Breast epithelium (tissue), 3 donors: Measurements from ENCODE around the gene MRFAP1.

Experiments
- POLR2A ChIP-seq: fragments of 450-650 bp; IDR thresholded peaks from one replicate; pipeline ENCODE4 v1.6.1; 2016; ENCODE audit warnings: antibody characterized with exemption, mild to moderate bottlenecking, moderate library complexity
- TF ChIP-seq, protein P1 (sequence below), 3 donors: fragments of 450-650 bp; IDR thresholded peaks; one replicate each; pipeline ENCODE4 v1.5.1; 2016 to 2017; ENCODE audit warnings: antibody characterized with exemption in 3 of 3, mild to moderate bottlenecking in 3 of 3, moderate library complexity in 3 of 3

DNA sequence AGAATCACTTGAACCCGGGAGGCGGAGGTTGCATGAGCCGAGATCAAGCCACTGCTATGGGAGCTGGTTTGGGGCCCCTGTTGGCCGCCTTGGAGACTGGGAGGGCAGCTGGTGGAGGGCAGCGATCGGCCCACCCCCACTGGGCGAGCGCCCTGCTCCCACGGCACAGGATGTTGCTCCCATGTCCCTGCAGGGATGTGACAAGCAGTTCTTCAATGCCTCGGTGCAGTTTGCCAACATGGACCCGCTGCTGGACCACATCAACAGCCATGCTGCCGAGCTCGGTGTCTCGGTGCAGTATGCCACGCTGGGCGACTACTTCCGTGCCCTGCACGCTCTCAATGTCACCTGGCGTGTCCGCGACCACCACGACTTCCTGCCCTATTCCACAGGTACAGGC, 46.1 kb upstream of the MRFAP1 start:
- TF ChIP-seq, protein P1, sequence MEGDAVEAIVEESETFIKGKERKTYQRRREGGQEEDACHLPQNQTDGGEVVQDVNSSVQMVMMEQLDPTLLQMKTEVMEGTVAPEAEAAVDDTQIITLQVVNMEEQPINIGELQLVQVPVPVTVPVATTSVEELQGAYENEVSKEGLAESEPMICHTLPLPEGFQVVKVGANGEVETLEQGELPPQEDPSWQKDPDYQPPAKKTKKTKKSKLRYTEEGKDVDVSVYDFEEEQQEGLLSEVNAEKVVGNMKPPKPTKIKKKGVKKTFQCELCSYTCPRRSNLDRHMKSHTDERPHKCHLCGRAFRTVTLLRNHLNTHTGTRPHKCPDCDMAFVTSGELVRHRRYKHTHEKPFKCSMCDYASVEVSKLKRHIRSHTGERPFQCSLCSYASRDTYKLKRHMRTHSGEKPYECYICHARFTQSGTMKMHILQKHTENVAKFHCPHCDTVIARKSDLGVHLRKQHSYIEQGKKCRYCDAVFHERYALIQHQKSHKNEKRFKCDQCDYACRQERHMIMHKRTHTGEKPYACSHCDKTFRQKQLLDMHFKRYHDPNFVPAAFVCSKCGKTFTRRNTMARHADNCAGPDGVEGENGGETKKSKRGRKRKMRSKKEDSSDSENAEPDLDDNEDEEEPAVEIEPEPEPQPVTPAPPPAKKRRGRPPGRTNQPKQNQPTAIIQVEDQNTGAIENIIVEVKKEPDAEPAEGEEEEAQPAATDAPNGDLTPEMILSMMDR (IDR thresholded peaks at IDR 0.05): no peak
- TF ChIP-seq POLR2A: no peak
